ENCODE measurements around the gene ARL8A.
A peak's percentile ranks its signal among the peaks of the same experiment; 100 is the strongest.

Gene ARL8A

GRCh38 chr1:202084791-202085681 lies 59.5 kb downstream of the ARL8A start:
- FAIRE-seq (no peak), DNase-seq (ENCODE audit: low spot score) (peak; percentile 77)

All from urothelium cell line (cell line).